NT2/D1 (cell line): ENCODE measurements around the gene HSPA8.

Source experiments
- YY1 ChIP-seq: IDR thresholded peaks from 2 replicates; pipeline ENCODE4 v1.6.1; 2011; ENCODE audit not compliant: insufficient read length, insufficient read depth
- ZNF274 ChIP-seq: IDR thresholded peaks from 2 replicates; pipeline ENCODE4 v1.6.1; 2011; ENCODE audit warnings: mild to moderate bottlenecking, low read depth, low read length

DNA sequence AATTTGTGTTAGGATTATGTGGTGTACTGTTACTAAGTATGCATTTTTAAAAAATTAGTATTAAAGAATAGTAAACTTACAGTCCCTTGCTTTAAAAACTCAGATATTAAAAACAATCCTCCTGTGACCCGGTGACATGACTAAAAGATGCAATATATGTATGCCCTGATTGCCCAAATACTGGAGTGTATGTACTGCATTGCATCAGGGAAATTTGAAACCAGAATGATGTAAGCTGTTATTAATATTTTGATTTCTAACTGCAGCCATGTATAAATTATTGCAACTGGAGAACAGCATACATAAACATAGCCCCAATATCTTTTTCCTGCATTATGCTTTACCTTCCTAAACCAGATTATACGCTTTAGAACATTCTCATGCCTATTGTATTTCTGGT is 3.7 kb upstream of the HSPA8 start:
- no peak for TF ChIP-seq YY1
- TF ChIP-seq ZNF274: no peak
